K562 (cell line): Measurements from ENCODE around the gene HMOX2. TPM values are rescaled to one million over a fixed set of nuclear protein-coding genes. Genes with fewer than 3 reads are reported as not detected.

ENCODE experiments used
- CBX8 ChIP-seq: fragments of 200-600 bp; sonication (generic); IDR thresholded peaks from 2 replicates; pipeline ENCODE4 v1.6.1; 2012; ENCODE audit warnings: borderline replicate concordance, mixed run types, low read depth, mild to moderate bottlenecking, moderate library complexity, mixed read lengths, low read length, control low read depth, inconsistent platforms; ENCODE audit not compliant: poor library complexity, severe bottlenecking; ENCODE audit errors: extremely low read depth
- E2F3 ChIP-seq: fragments of 250-450 bp; sonication (Bioruptor Pico); IDR thresholded peaks from 2 replicates; pipeline ENCODE4 v1.4.0; 2020; ENCODE audit warnings: mild to moderate bottlenecking
- FOXK2 ChIP-seq, 2 experiments: fragments of 450-650 bp; IDR thresholded peaks in 1 of 2; conservative IDR thresholded peaks in 1 of 2; 2 replicates each; pipeline ENCODE4 v1.6.1; 2016; ENCODE audit warnings: low read depth in 2 of 2, mild to moderate bottlenecking in 1 of 2
- JUNB ChIP-seq: fragments of 450-650 bp; formaldehyde crosslinking; conservative IDR thresholded peaks from 2 replicates; pipeline ENCODE4 v1.4.0; 2020; ENCODE audit warnings: mild to moderate bottlenecking
- LARP7 ChIP-seq: fragments of 450-650 bp; IDR thresholded peaks from 2 replicates; pipeline ENCODE4 v1.6.1; 2016
- NONO ChIP-seq, 2 experiments: fragments of 200-400 bp in 1 of 2; fragments of 450-650 bp in 1 of 2; formaldehyde crosslinking in 1 of 2; IDR thresholded peaks; 2 replicates each; pipeline ENCODE4 v1.6.1; 2017; ENCODE audit warnings: low read depth in 2 of 2, mild to moderate bottlenecking in 2 of 2, moderate library complexity in 2 of 2, low read length in 1 of 2
- PCBP2 ChIP-seq: fragments of 200-400 bp; formaldehyde crosslinking; IDR thresholded peaks from 2 replicates; pipeline ENCODE4 v1.6.1; 2018; ENCODE audit warnings: low read length, low read depth, mild to moderate bottlenecking, moderate library complexity; ENCODE audit not compliant: poor library complexity, severe bottlenecking
- RERE ChIP-seq: sonication (generic); formaldehyde crosslinking; IDR thresholded peaks from 2 replicates; pipeline ENCODE4 v1.8.0; 2023; ENCODE audit warnings: missing genetic modification reagents, mild to moderate bottlenecking, borderline replicate concordance
- ZKSCAN1 ChIP-seq: fragments of 150-350 bp; IDR thresholded peaks from 2 replicates; pipeline ENCODE4 v1.6.1; 2016; ENCODE audit warnings: low read depth, low read length
- ZNF224 ChIP-seq: sonication (generic); formaldehyde crosslinking; IDR thresholded peaks from 2 replicates; pipeline ENCODE4 v1.8.0; 2022; ENCODE audit warnings: mild to moderate bottlenecking, missing genetic modification reagents
- polyA plus RNA-seq, 8 experiments: library from polyadenylated mRNA; depleted of rRNA in 4 of 8; stranded (reverse) in 5 of 8; unstranded in 3 of 8; fragments of >200 nt; fragmentation: Nextera tagmentation in 2 of 8; fragmentation: Illumina TruSeq in 1 of 8; extraction: Ambion mirVana in 2 of 8; extraction: Trizol in 1 of 8; gene quantifications; 2 replicates each; pipeline versions ENCODE4 v1.2.1 to v1.2.3, GENCODE V29; 2011 to 2014; ENCODE audit warnings: inconsistent platforms in 1 of 8, missing spikeins in 1 of 8
- total RNA-seq, 7 experiments: library from RNA; depleted of rRNA in 6 of 7; stranded (reverse); fragments of >200 nt in 6 of 7; fragmentation: Illumina TruSeq in 2 of 7; extraction: Trizol in 2 of 7; gene quantifications; 2 replicates each; pipeline versions ENCODE4 v1.2.1 to v1.2.3, GENCODE V29; 2011 to 2021; ENCODE audit warnings: low replicate concordance in 1 of 7
- TF ChIP-seq, protein P1 (sequence below): sonication (generic); formaldehyde crosslinking; IDR thresholded peaks from 2 replicates; pipeline ENCODE4 v1.8.0; 2023; ENCODE audit warnings: mild to moderate bottlenecking, missing genetic modification reagents
- TF ChIP-seq, protein P2 (sequence below): IDR thresholded peaks from 2 replicates; pipeline ENCODE4 v1.6.1; 2011; ENCODE audit not compliant: insufficient read length; ENCODE audit errors: extremely low read depth
- TF ChIP-seq, protein P3 (sequence below): fragments of 250-450 bp; sonication (Bioruptor Pico); IDR thresholded peaks from 2 replicates; pipeline ENCODE4 v1.5.0; 2020; ENCODE audit warnings: mild to moderate bottlenecking

The HMOX2 gene
- total and polyA plus RNA-seq, 9 of the 15 experiments (the other 6 are each of a cell fraction or from before 2014, with no cell fraction given) = 26.8 to 87.4 (median 57.4) TPM

- TF ChIP-seq RERE (no peak), NONO (IDR thresholded peaks at IDR 0.05; ENCODE audit: low read depth in 2 of 2, low read length in 1 of 2) (peak; percentile 39 to 60; a peak in 2 of 4 replicates), ZNF224 (CRISPR knock-in tag) (no peak), FOXK2 (conservative IDR thresholded peaks at IDR 0.05 in 1 of 2, IDR thresholded peaks at IDR 0.05 in 1 of 2; ENCODE audit: low read depth in 2 of 2) (peak; percentile 14 to 85; a peak in 3 of 4 replicates), JUNB (no peak), ZKSCAN1 (no peak), CBX8 (no peak), PCBP2 (no peak), LARP7 (no peak), E2F3 (CRISPR knock-in tag) (peak; percentile 67)
- TF ChIP-seq, protein P1, sequence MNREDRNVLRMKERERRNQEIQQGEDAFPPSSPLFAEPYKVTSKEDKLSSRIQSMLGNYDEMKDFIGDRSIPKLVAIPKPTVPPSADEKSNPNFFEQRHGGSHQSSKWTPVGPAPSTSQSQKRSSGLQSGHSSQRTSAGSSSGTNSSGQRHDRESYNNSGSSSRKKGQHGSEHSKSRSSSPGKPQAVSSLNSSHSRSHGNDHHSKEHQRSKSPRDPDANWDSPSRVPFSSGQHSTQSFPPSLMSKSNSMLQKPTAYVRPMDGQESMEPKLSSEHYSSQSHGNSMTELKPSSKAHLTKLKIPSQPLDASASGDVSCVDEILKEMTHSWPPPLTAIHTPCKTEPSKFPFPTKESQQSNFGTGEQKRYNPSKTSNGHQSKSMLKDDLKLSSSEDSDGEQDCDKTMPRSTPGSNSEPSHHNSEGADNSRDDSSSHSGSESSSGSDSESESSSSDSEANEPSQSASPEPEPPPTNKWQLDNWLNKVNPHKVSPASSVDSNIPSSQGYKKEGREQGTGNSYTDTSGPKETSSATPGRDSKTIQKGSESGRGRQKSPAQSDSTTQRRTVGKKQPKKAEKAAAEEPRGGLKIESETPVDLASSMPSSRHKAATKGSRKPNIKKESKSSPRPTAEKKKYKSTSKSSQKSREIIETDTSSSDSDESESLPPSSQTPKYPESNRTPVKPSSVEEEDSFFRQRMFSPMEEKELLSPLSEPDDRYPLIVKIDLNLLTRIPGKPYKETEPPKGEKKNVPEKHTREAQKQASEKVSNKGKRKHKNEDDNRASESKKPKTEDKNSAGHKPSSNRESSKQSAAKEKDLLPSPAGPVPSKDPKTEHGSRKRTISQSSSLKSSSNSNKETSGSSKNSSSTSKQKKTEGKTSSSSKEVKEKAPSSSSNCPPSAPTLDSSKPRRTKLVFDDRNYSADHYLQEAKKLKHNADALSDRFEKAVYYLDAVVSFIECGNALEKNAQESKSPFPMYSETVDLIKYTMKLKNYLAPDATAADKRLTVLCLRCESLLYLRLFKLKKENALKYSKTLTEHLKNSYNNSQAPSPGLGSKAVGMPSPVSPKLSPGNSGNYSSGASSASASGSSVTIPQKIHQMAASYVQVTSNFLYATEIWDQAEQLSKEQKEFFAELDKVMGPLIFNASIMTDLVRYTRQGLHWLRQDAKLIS (CRISPR knock-in tag) = peak; percentile 26; the same call in 1 of the 2 replicates
- TF ChIP-seq, protein P2, sequence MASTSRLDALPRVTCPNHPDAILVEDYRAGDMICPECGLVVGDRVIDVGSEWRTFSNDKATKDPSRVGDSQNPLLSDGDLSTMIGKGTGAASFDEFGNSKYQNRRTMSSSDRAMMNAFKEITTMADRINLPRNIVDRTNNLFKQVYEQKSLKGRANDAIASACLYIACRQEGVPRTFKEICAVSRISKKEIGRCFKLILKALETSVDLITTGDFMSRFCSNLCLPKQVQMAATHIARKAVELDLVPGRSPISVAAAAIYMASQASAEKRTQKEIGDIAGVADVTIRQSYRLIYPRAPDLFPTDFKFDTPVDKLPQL = no peak
- TF ChIP-seq, protein P3, sequence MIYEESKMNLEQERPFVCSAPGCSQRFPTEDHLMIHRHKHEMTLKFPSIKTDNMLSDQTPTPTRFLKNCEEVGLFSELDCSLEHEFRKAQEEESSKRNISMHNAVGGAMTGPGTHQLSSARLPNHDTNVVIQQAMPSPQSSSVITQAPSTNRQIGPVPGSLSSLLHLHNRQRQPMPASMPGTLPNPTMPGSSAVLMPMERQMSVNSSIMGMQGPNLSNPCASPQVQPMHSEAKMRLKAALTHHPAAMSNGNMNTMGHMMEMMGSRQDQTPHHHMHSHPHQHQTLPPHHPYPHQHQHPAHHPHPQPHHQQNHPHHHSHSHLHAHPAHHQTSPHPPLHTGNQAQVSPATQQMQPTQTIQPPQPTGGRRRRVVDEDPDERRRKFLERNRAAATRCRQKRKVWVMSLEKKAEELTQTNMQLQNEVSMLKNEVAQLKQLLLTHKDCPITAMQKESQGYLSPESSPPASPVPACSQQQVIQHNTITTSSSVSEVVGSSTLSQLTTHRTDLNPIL (CRISPR knock-in tag) = no peak
These were observed 1.8 kb upstream of the HMOX2 start, which contains the start of gene NMRAL1 (continued) for GRCh38 chr16:4474192-4474961.
